Measurements from ENCODE around the gene SENP7. TPM values are rescaled to one million over a fixed set of nuclear protein-coding genes. Genes with fewer than 3 reads are reported as not detected.

SENP7 gene
- total RNA-seq, 1 donor from 2014 or later, result 20.0 TPM

DNA sequence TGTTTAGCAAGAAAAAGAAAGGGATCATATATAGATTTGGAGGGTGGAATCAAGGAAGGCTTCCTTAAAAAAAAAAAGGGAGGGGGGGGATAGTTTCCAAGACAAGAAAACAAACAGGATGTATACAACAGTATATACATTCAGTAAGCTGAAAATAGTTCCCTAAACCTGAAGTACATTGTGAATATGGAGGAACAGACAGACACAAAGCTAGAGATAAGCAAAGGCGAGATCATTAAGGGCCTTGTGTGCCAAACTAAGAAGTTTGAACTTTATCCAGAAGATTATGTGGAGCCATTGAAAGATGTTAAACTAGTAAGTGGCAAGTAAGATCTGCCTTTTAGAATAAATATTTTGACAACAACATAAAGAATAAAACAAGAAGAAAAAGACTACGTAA lies 99.4 kb downstream of the SENP7 start:
- ATAC-seq (no peak), DNase-seq (no peak)
- Histone ChIP-seq H3K4me3 (no peak overlapping the region), H3K27ac (no peak overlapping the region), H3K4me1 (peaks cover 6% of the 10 kb centered on the region), H3K27me3 (no peaks in the 10 kb centered on the region), H3K9me3 (no peaks in the 10 kb centered on the region), H3K36me3 (no peaks in the 10 kb centered on the region)
- intact Hi-C loops (cut with DNase I), result no loop called here
- TF ChIP-seq, protein P1, sequence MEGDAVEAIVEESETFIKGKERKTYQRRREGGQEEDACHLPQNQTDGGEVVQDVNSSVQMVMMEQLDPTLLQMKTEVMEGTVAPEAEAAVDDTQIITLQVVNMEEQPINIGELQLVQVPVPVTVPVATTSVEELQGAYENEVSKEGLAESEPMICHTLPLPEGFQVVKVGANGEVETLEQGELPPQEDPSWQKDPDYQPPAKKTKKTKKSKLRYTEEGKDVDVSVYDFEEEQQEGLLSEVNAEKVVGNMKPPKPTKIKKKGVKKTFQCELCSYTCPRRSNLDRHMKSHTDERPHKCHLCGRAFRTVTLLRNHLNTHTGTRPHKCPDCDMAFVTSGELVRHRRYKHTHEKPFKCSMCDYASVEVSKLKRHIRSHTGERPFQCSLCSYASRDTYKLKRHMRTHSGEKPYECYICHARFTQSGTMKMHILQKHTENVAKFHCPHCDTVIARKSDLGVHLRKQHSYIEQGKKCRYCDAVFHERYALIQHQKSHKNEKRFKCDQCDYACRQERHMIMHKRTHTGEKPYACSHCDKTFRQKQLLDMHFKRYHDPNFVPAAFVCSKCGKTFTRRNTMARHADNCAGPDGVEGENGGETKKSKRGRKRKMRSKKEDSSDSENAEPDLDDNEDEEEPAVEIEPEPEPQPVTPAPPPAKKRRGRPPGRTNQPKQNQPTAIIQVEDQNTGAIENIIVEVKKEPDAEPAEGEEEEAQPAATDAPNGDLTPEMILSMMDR (IDR thresholded peaks at IDR 0.05), result no peak

DNA sequence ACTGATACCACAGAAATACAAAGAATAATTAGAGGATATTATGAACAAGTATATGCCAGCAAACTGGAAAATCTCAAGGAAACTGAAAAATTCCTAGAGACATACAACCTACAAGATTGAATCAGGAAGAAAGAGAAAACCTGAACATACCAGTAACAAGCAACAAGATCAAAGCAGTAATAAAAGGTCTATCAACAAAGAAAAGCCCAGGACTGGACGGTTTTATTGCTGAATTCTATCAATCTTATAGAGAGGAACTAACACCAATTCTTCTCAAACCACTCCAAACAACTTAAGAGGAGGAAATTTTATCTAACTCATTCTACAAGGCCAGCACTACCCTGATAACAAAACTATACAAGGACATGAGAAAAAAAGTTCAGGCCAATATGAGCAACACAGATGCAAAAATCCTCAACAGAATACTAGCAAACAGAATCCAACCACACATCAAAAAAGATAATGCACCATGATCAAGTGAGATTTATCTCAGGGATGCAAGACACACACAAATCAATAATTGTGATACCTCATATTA lies 121.5 kb downstream of the SENP7 start:
- H3K27ac ChIP-seq, result no peak overlapping the region
- no peak overlapping the region for H3K4me3 ChIP-seq
- DNase-seq (no peak), ATAC-seq (no peak)
- no peaks in the 10 kb centered on the region for H3K36me3 ChIP-seq
- TF ChIP-seq, protein P1 (IDR thresholded peaks at IDR 0.05), result no peak
- no peaks in the 10 kb centered on the region for H3K4me1 ChIP-seq
- no peaks in the 10 kb centered on the region for H3K27me3 ChIP-seq
- H3K9me3 ChIP-seq, result peaks cover 9% of the 10 kb centered on the region
- intact Hi-C loops (cut with DNase I), result no loop called here

DNA sequence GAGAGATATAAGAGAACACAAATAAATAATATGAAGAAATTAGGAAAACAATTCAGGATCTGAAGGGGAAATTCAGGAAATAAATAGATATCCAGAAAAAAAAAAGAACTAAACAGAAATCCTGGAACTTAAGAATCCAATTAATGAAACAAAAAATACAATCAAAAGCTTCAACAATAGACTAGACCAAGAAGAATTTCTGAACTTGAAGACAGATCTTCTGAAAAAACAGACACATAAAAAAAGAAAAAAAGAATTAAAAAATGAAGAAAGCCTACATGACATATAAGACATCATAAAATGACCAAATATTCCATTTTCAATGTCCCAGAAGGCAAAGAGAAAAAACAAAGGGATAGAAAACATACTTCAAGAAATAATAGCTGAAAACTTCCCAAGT lies 124.3 kb downstream of the SENP7 start:
- Histone ChIP-seq H3K27ac (no peak overlapping the region), H3K9me3 (peaks cover 9% of the 10 kb centered on the region)

DNA sequence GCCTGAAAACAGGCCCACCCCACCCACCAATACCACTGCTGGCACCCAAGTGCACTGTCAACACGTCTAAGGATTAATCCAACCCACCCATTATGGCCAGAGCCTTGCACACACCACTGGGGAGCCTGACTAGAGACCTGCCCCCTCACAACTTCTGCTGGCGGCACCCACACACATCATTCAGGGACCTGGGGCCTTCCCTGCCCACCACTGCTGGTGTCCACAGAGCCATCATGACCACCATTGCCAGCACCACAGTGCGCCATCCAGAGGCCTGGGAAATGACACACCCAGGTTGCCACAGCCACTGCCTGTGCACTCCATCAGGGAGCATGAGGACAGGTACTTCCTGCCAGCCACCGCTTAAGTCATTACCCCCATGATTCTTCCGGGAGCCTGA lies 125.7 kb downstream of the SENP7 start:
- ATAC-seq, result no peak
- TF ChIP-seq, protein P1 (IDR thresholded peaks at IDR 0.05), result no peak
- H3K4me3 ChIP-seq, result no peak overlapping the region

More for the DNA sequence above, 124.3 kb downstream of the SENP7 start:
- Histone ChIP-seq H3K4me1 (no peaks in the 10 kb centered on the region), H3K4me3 (no peak overlapping the region), H3K36me3 (no peaks in the 10 kb centered on the region), H3K27me3 (no peaks in the 10 kb centered on the region)
- ATAC-seq, result no peak
- no peak for DNase-seq
- TF ChIP-seq, protein P1 (IDR thresholded peaks at IDR 0.05), result no peak
- intact Hi-C loops (cut with DNase I), result no loop called here

DNA sequence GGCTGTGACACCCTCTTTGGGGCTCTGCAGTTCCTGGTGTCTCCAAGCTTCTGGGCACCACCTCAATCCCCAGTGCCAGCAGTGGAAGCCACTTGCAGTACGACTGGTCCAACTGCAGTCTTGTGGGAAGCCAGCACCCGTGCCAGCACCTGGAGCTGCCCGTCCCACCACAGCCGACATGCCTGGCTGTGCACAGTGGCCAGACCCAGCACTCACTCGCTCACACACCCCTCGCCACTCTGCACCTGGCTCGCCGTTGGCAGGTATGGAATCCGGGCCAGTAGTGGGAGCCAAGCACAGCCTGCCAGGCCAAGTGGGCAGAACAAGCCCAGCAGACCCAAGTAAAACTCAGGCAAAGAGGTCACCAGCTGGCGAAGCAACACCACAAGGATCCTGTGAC lies 128.6 kb downstream of the SENP7 start:
- Histone ChIP-seq H3K27me3 (no peaks in the 10 kb centered on the region), H3K9me3 (no peaks in the 10 kb centered on the region), H3K4me3 (no peak overlapping the region), H3K4me1 (no peaks in the 10 kb centered on the region), H3K36me3 (no peaks in the 10 kb centered on the region), H3K27ac (no peak overlapping the region)
- no peak for DNase-seq
- TF ChIP-seq, protein P1 (IDR thresholded peaks at IDR 0.05), result no peak
- ATAC-seq, result no peak
- intact Hi-C loops (cut with DNase I), result no loop called here

More for the DNA sequence above, 125.7 kb downstream of the SENP7 start:
- DNase-seq, result no peak
- Histone ChIP-seq H3K9me3 (peaks cover 1% of the 10 kb centered on the region), H3K27ac (no peak overlapping the region), H3K27me3 (no peaks in the 10 kb centered on the region), H3K4me1 (no peaks in the 10 kb centered on the region), H3K36me3 (no peaks in the 10 kb centered on the region)
- intact Hi-C loops (cut with DNase I), result no loop called here

DNA sequence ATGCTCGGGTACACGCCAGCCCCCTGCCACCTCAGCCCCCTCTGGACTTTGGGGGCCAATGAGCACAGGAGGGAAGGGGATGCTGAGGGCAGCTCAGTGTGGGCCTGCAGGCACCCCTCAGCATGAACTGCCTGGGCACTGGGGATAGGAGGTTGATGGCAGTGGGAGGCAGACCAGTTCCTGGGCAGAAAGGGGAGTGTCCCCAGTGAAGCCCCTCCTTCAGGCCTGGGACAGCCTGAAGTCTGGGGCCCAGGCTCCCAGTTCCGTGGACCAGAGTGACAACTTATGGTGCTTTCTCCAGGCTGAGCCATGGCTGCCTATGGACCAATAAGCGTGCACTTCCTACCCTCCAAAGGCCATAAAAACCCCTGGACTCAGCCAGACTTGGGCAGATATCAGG lies 129.4 kb downstream of the SENP7 start:
- TF ChIP-seq, protein P1 (IDR thresholded peaks at IDR 0.05), result no peak
- intact Hi-C loops (cut with DNase I), result no loop called here
- DNase-seq (no peak), ATAC-seq (peak; percentile 16)
- Histone ChIP-seq H3K4me1 (no peaks in the 10 kb centered on the region), H3K4me3 (no peak overlapping the region), H3K27me3 (no peaks in the 10 kb centered on the region), H3K9me3 (no peaks in the 10 kb centered on the region), H3K27ac (no peak overlapping the region), H3K36me3 (no peaks in the 10 kb centered on the region)
